Uterus (tissue), 4 donors: ENCODE data around the gene CYP11A1. TPM values are rescaled to one million over a fixed set of nuclear protein-coding genes. Genes with fewer than 3 reads are reported as not detected.
A peak's percentile ranks its signal among the peaks of the same experiment; 100 is the strongest.

Experiments used
- DNase-seq, 2 donors: peaks; one replicate each; pipeline ENCODE4 v3.0.0-alpha.2; 2019 to 2020
- H3K27ac ChIP-seq, 2 donors: fragments of 200-600 bp; sonication (generic); 1 replicate in 1 of 2; 2 replicates in 1 of 2; pipeline ENCODE4 v1.5.1; 2016 to 2018
- H3K27me3 ChIP-seq, 2 donors: fragments of 200-600 bp; sonication (generic); one replicate each; pipeline ENCODE4 v1.5.1; 2018 to 2019; ENCODE audit warnings: control low read depth in 1 of 2
- H3K36me3 ChIP-seq, 2 donors: fragments of 200-600 bp; sonication (generic); one replicate each; pipeline ENCODE4 v1.5.1; 2019; ENCODE audit warnings: control low read depth in 1 of 2
- H3K4me1 ChIP-seq, 2 donors: fragments of 200-600 bp; sonication (generic); one replicate each; pipeline ENCODE4 v1.5.1; 2018 to 2019; ENCODE audit warnings: control low read depth in 1 of 2
- H3K4me3 ChIP-seq, 2 donors: fragments of 200-600 bp; sonication (generic); 1 replicate in 1 of 2; 2 replicates in 1 of 2; pipeline ENCODE4 v1.5.1; 2018 to 2019; ENCODE audit warnings: mild to moderate bottlenecking in 1 of 2
- H3K9me3 ChIP-seq, 2 donors: fragments of 200-600 bp; sonication (generic); one replicate each; pipeline ENCODE4 v1.5.1; 2019; ENCODE audit warnings: control low read depth in 1 of 2
- CTCF ChIP-seq, 4 experiments: fragments of 200-600 bp in 2 of 4; fragments of 450-650 bp in 2 of 4; sonication (generic) in 2 of 4; IDR thresholded peaks; one replicate each; pipeline ENCODE4 v1.5.1; 2016 to 2019; ENCODE audit warnings: antibody characterized with exemption in 4 of 4, mild to moderate bottlenecking in 2 of 4, moderate library complexity in 1 of 4
- POLR2A ChIP-seq, 2 donors: fragments of 450-650 bp; IDR thresholded peaks; one replicate each; pipeline ENCODE4 v1.6.1; 2016; ENCODE audit warnings: antibody characterized with exemption in 2 of 2, mild to moderate bottlenecking in 1 of 2, moderate library complexity in 1 of 2
- intact Hi-C: fragments of 100-400 bp; cut with DNase I; formaldehyde crosslinking; loops from one replicate; pipeline ENCODE4 v1.15.1; 2023; ENCODE audit warnings: low total_unique reads
- total RNA-seq, 4 donors: library from RNA; depleted of rRNA in 3 of 4; stranded (reverse); fragments of >200 nt in 3 of 4; gene quantifications; one replicate each; pipeline versions ENCODE4 v1.1.0 to v1.2.4, GENCODE V29; 2014 to 2023
- donor health status: DM: yes; HTN: yes; CAD: no.

The CYP11A1 gene
- total RNA-seq, 4 donors from 2014 or later: 1.1 to 2.3 TPM; not detected in 2

- H3K9me3 ChIP-seq: no peaks in the 10 kb centered on the region
- intact Hi-C loops: no loop called here
- no peaks in the 10 kb centered on the region for H3K36me3 ChIP-seq
- H3K27ac ChIP-seq: no peak overlapping the region
- no peak overlapping the region for H3K4me3 ChIP-seq
- TF ChIP-seq CTCF (IDR thresholded peaks at IDR 0.05) (no peak), POLR2A (IDR thresholded peaks at IDR 0.05) (no peak)
- H3K4me1 ChIP-seq: no peaks in the 10 kb centered on the region
- H3K27me3 ChIP-seq: no peaks in the 10 kb centered on the region
- DNase-seq: no peak
Observed at GRCh38 chr15:74409225-74409624, 41.8 kb upstream of the CYP11A1 start.

GRCh38 chr15:74408815-74409214 lies 41.4 kb upstream of the CYP11A1 start:
- no peak for DNase-seq
- TF ChIP-seq POLR2A (IDR thresholded peaks at IDR 0.05) (no peak), CTCF (IDR thresholded peaks at IDR 0.05) (no peak)
- Histone ChIP-seq H3K4me3 (no peak overlapping the region), H3K27ac (no peak overlapping the region), H3K36me3 (no peaks in the 10 kb centered on the region), H3K27me3 (no peaks in the 10 kb centered on the region), H3K9me3 (no peaks in the 10 kb centered on the region), H3K4me1 (no peaks in the 10 kb centered on the region)
- intact Hi-C loops: no loop called here

- Histone ChIP-seq H3K36me3 (no peaks in the 10 kb centered on the region), H3K4me1 (no peaks in the 10 kb centered on the region), H3K27me3 (no peaks in the 10 kb centered on the region), H3K4me3 (no peak overlapping the region), H3K27ac (peak overlapping the region; percentile 74 to 76), H3K9me3 (no peaks in the 10 kb centered on the region)
- no peak for TF ChIP-seq CTCF (IDR thresholded peaks at IDR 0.05)
- DNase-seq: no peak
- intact Hi-C loops: no loop called here
Observed at GRCh38 chr15:74408385-74408784, 40.9 kb upstream of the CYP11A1 start.

DNA sequence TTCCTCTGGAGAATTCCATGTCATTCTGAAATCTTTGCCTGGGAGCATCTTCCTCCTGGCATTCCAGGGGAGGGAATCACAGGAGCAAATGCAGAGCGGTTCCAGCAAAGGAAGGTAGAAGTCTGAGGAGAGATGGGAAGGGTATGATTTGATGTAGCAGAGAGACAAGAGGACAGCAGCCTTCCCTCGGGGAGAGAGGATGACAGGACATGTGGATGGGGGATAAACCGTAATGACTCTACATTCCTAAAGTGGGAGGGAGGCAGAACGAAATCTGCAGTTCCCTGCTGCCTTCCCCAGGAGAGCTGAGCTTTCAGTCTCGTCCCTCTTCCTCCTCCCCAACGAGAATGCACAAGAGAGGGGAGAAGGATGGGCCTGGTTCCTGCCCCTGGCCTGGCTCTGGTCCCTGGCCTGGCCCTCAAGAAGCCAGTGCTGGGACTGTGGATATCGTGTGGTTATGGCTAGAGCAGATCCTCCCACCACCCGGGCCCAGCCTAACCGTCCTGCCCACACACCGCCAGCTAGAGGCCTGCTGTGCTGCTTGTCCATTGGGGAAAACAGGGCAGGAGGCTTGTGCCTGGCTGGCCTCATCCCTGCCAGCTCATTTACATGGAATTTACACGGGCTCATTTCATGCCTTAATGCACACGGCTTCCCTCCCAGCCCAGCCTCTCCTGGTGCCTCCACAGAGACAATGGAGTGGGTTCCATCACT lies 39.7 kb upstream of the CYP11A1 start:
- Histone ChIP-seq H3K4me3 (no peak overlapping the region), H3K4me1 (no peaks in the 10 kb centered on the region), H3K27ac (peak overlapping the region; percentile 74 to 76), H3K27me3 (no peaks in the 10 kb centered on the region), H3K9me3 (no peaks in the 10 kb centered on the region), H3K36me3 (no peaks in the 10 kb centered on the region)
- TF ChIP-seq POLR2A (IDR thresholded peaks at IDR 0.05) (no peak), CTCF (IDR thresholded peaks at IDR 0.05) (no peak)
- intact Hi-C loops: no loop called here
- DNase-seq: peak; percentile 69 to 75

DNA sequence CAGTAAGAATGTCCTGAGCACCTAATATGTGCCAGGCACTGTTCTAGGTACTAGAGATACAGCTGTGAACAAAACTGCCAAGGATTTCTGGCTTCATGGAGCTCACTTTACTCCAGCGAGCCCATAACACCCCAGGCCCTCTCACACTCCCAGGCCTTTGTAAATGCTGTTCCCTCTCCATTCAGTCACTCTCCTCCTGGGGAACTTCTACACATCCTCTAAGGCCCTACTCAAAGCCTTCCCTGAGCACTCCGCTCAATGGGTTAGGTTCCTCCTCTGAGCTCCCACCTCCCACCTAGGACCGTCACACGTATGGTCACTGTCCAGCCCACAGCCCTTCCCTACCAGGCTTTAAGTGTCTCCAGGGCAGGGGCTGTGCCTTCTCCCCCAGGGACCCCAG lies 39.1 kb upstream of the CYP11A1 start:
- Histone ChIP-seq H3K36me3 (no peaks in the 10 kb centered on the region), H3K4me1 (no peaks in the 10 kb centered on the region), H3K27ac (peak overlapping the region; percentile 74 to 76), H3K27me3 (no peaks in the 10 kb centered on the region), H3K4me3 (no peak overlapping the region), H3K9me3 (no peaks in the 10 kb centered on the region)
- intact Hi-C loops: no loop called here
- no peak for TF ChIP-seq CTCF (IDR thresholded peaks at IDR 0.05)
- no peak for TF ChIP-seq POLR2A (IDR thresholded peaks at IDR 0.05)
- no peak for DNase-seq
